ENCODE measurements around the gene DLST.

DLST gene

DNA sequence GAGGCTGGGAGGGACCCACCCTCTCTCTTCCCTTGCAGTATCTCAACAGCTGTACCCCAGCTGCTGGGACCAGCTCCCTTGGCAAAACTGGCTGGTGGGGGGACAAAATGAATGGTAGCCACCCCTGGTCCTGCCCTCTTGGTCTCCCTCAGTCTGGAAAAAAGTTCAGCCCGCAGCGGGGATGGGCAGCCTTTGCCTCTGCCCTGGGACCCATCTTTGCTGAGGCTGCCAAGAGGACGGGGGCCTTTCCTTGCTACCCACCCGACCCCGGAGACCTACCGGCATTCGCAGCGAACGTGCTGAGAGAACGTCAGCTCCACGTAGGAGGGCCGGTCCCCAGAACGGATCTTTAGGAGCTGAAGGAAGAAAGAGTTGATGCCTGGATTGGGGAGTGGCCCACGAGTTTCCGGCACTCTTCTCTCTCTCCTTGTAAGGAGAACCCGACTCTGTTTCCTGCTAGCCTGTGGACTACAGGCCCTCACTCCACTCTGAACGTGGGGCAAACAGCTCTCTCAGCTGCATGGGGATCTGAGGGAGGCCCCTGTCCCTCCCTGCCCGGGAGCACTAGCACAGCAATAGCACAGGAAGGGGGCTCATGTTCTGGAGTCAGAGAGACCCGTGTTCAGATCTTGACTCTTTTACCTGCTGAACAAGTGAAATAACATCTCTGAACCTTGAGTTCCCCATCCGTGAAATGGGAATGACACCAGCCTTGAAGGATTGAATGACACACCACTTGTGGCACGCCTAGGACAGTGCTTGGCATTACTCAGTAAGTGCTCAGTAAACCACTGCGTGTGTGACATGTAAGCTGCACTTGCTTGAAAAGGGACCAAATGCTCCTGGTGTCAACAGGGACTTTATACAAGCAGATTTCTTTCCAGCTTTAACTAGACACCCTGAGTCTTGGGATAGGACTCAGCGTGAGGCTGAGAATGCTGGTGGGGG lies 66.8 kb downstream of the DLST start:
- Histone ChIP-seq H4K91ac (ENCODE audit: low read depth, low read length) (no peak overlapping the region), H3K79me2 (ENCODE audit: control insufficient read depth, insufficient read depth, low read length, poor library complexity) (no peaks in the 10 kb centered on the region)

DNA sequence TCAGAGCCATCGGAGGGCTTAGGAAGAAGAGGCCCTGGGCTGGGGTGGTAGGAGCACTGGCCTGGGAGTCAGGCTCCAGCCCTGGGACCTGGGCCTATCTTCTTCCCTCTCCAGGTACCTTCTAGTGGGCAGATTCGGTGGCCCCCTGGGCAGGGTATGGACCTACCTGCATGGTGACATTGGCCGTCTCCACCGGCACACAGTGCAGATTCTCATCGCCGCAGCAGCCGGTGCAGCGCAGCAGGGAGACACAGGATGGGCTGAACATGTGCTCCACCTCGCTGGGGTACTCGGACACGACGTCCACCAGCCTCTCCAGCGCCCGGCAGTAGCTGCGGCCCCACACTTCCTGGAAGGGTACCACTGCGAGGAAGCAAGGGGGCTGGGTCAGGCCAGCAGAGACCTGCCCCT lies 67.5 kb downstream of the DLST start:
- WGBS (ENCODE audit: extremely low coverage, insufficient coverage, insufficient read length): no CpG with 5 or more reads among the region's 16 CpGs
- H3K27me3 ChIP-seq (ENCODE audit: insufficient read depth, low read length): no peaks in the 10 kb centered on the region
- H4K12ac ChIP-seq (ENCODE audit: low read depth, low read length): peak overlapping the region; percentile 24
- H3K18ac ChIP-seq (ENCODE audit: low read length): no peak overlapping the region
- no peak overlapping the region for H2BK5ac ChIP-seq (ENCODE audit: low read depth, low read length, poor library complexity)
- H3K79me2 ChIP-seq (ENCODE audit: control insufficient read depth, insufficient read depth, low read length, poor library complexity): peaks cover 4% of the 10 kb centered on the region
- H3K4me2 ChIP-seq (ENCODE audit: low read length): no peak overlapping the region
- no peak overlapping the region for H2BK120ac ChIP-seq (ENCODE audit: insufficient read depth, low read length, poor library complexity)
- peaks cover 12% of the 10 kb centered on the region for H3K79me1 ChIP-seq (ENCODE audit: low read length)
- no peak overlapping the region for H3K4ac ChIP-seq (ENCODE audit: low read depth, low read length)
- no peak overlapping the region for H2AFZ ChIP-seq (ENCODE audit: insufficient read depth, low read length, poor library complexity)
- H3K4me1 ChIP-seq (ENCODE audit: control insufficient read depth in 1 of 2, insufficient read depth in 2 of 2, low read length in 2 of 2): peaks cover 1 to 2% of the 10 kb centered on the region in 2 experiments
- no peak overlapping the region for H3K14ac ChIP-seq (ENCODE audit: low read length)
- DNase-seq: no peak
- H3K9ac ChIP-seq (ENCODE audit: low read length): no peak overlapping the region
- H3K36me3 ChIP-seq (ENCODE audit: control insufficient read depth in 1 of 2, insufficient read depth in 2 of 2, low read length in 2 of 2): peaks cover 37 to 49% of the 10 kb centered on the region in 2 experiments
- H2BK12ac ChIP-seq (ENCODE audit: low read length): no peak overlapping the region
- H3K4me3 ChIP-seq (ENCODE audit: low read depth, low read length): no peak overlapping the region
- no peaks in the 10 kb centered on the region for H3K9me3 ChIP-seq (ENCODE audit: insufficient read depth, low read depth, low read length)
- H2AK5ac ChIP-seq (ENCODE audit: low read length): no peak overlapping the region
- H3K27ac ChIP-seq (ENCODE audit: low read depth, low read length): no peak overlapping the region
- no peak overlapping the region for H4K8ac ChIP-seq (ENCODE audit: low read depth, low read length)
- no peak overlapping the region for H4K91ac ChIP-seq (ENCODE audit: low read depth, low read length)
- no peak overlapping the region for H3K23ac ChIP-seq (ENCODE audit: low read length)

More for the DNA sequence above, 66.8 kb downstream of the DLST start:
- Histone ChIP-seq H3K23ac (ENCODE audit: low read length) (no peak overlapping the region), H3K27me3 (ENCODE audit: insufficient read depth, low read length) (no peaks in the 10 kb centered on the region), H3K9me3 (ENCODE audit: insufficient read depth, low read depth, low read length) (no peaks in the 10 kb centered on the region), H2AFZ (ENCODE audit: insufficient read depth, low read length, poor library complexity) (no peak overlapping the region), H3K18ac (ENCODE audit: low read length) (no peak overlapping the region), H3K79me1 (ENCODE audit: low read length) (peaks cover 8% of the 10 kb centered on the region), H2BK12ac (ENCODE audit: low read length) (no peak overlapping the region), H3K4me1 (ENCODE audit: control insufficient read depth in 1 of 2, insufficient read depth in 2 of 2, low read length in 2 of 2) (no peaks in the 10 kb centered on the region), H4K8ac (ENCODE audit: low read depth, low read length) (no peak overlapping the region), H2BK5ac (ENCODE audit: low read depth, low read length, poor library complexity) (no peak overlapping the region), H3K27ac (ENCODE audit: low read depth, low read length) (no peak overlapping the region), H3K4me2 (ENCODE audit: low read length) (no peak overlapping the region), H3K9ac (ENCODE audit: low read length) (no peak overlapping the region), H2AK5ac (ENCODE audit: low read length) (no peak overlapping the region), H3K14ac (ENCODE audit: low read length) (no peak overlapping the region), H4K12ac (ENCODE audit: low read depth, low read length) (no peak overlapping the region), H3K36me3 (ENCODE audit: control insufficient read depth in 1 of 2, insufficient read depth in 2 of 2, low read length in 2 of 2) (peaks cover 30 to 46% of the 10 kb centered on the region in 2 experiments), H2BK120ac (ENCODE audit: insufficient read depth, low read length, poor library complexity) (no peak overlapping the region), H3K4ac (ENCODE audit: low read depth, low read length) (no peak overlapping the region), H3K4me3 (ENCODE audit: low read depth, low read length) (no peak overlapping the region)
- WGBS (ENCODE audit: extremely low coverage, insufficient coverage, insufficient read length): no CpG with 5 or more reads among the region's 23 CpGs
- peak in 1 of 2 donors; percentile 40 for DNase-seq

GRCh38 chr14:74949859-74950573 lies 68.3 kb downstream of the DLST start:
- no peak overlapping the region for H3K14ac ChIP-seq (ENCODE audit: low read length)
- no peak overlapping the region for H2BK120ac ChIP-seq (ENCODE audit: insufficient read depth, low read length, poor library complexity)
- no peak overlapping the region for H2AK5ac ChIP-seq (ENCODE audit: low read length)
- H2AFZ ChIP-seq (ENCODE audit: insufficient read depth, low read length, poor library complexity): no peak overlapping the region
- H4K91ac ChIP-seq (ENCODE audit: low read depth, low read length): no peak overlapping the region
- no peak for DNase-seq
- no peaks in the 10 kb centered on the region for H3K27me3 ChIP-seq (ENCODE audit: insufficient read depth, low read length)
- no peak overlapping the region for H3K27ac ChIP-seq (ENCODE audit: low read depth, low read length)
- H3K79me2 ChIP-seq (ENCODE audit: control insufficient read depth, insufficient read depth, low read length, poor library complexity): peaks cover 7% of the 10 kb centered on the region
- peaks cover 7 to 10% of the 10 kb centered on the region in 2 experiments for H3K4me1 ChIP-seq (ENCODE audit: control insufficient read depth in 1 of 2, insufficient read depth in 2 of 2, low read length in 2 of 2)
- H3K4me2 ChIP-seq (ENCODE audit: low read length): no peak overlapping the region
- no peak overlapping the region for H3K4me3 ChIP-seq (ENCODE audit: low read depth, low read length)
- H3K4ac ChIP-seq (ENCODE audit: low read depth, low read length): no peak overlapping the region
- no peak overlapping the region for H3K23ac ChIP-seq (ENCODE audit: low read length)
- peaks cover 38 to 49% of the 10 kb centered on the region in 2 experiments for H3K36me3 ChIP-seq (ENCODE audit: control insufficient read depth in 1 of 2, insufficient read depth in 2 of 2, low read length in 2 of 2)
- H2BK12ac ChIP-seq (ENCODE audit: low read length): no peak overlapping the region
- H3K79me1 ChIP-seq (ENCODE audit: low read length): peaks cover 19% of the 10 kb centered on the region
- H2BK5ac ChIP-seq (ENCODE audit: low read depth, low read length, poor library complexity): no peak overlapping the region
- no peak overlapping the region for H3K18ac ChIP-seq (ENCODE audit: low read length)
- WGBS (ENCODE audit: extremely low coverage, insufficient coverage, insufficient read length): no CpG with 5 or more reads among the region's 17 CpGs
- peak overlapping the region; percentile 12 for H4K8ac ChIP-seq (ENCODE audit: low read depth, low read length)
- H4K12ac ChIP-seq (ENCODE audit: low read depth, low read length): no peak overlapping the region
- no peak overlapping the region for H3K9ac ChIP-seq (ENCODE audit: low read length)
- no peaks in the 10 kb centered on the region for H3K9me3 ChIP-seq (ENCODE audit: insufficient read depth, low read depth, low read length)

DNA sequence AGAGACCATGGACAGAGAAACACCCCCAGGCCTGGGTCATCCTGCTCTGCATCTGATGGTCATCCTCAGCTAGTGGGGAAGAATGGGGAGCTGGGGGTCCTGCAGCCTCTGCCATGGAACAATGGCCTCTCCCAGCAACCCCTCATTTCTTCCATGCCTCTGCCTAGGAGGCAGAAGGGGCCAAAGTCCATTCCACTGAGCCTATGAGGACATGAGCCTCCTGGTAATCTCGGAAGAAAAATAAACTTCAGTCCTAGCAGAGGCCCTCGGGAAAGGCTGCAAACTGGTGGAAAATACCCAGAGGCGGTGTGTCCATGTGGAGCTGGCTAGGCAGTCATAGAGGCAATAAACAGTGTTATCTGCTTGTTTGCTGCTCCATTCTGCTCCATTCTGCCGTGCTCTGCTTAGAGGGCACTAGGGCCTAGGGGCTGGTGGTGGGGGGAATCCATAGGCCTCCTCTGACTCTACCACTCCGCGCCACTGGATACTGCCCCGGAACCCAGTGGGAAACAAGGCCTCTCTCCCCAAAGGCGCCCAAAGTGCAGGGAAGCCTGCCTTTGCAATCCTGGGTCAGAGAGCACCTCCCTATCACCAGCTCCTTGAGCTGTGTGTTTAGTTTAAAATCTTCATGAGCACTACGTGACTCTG lies 69.2 kb downstream of the DLST start:
- H3K9me3 ChIP-seq (ENCODE audit: insufficient read depth, low read depth, low read length): no peaks in the 10 kb centered on the region
- H3K27me3 ChIP-seq (ENCODE audit: insufficient read depth, low read length): no peaks in the 10 kb centered on the region
- peaks cover 38 to 48% of the 10 kb centered on the region in 2 experiments for H3K36me3 ChIP-seq (ENCODE audit: control insufficient read depth in 1 of 2, insufficient read depth in 2 of 2, low read length in 2 of 2)
- H3K23ac ChIP-seq (ENCODE audit: low read length): no peak overlapping the region
- no peak overlapping the region for H4K8ac ChIP-seq (ENCODE audit: low read depth, low read length)
- H3K4me1 ChIP-seq (ENCODE audit: control insufficient read depth in 1 of 2, insufficient read depth in 2 of 2, low read length in 2 of 2): peaks cover 13 to 16% of the 10 kb centered on the region in 2 experiments
- H4K91ac ChIP-seq (ENCODE audit: low read depth, low read length): no peak overlapping the region
- WGBS (ENCODE audit: extremely low coverage, insufficient coverage, insufficient read length): no CpG with 5 or more reads among the region's 9 CpGs
- H3K4ac ChIP-seq (ENCODE audit: low read depth, low read length): no peak overlapping the region
- H3K9ac ChIP-seq (ENCODE audit: low read length): no peak overlapping the region
- H2BK12ac ChIP-seq (ENCODE audit: low read length): no peak overlapping the region
- no peak overlapping the region for H2BK120ac ChIP-seq (ENCODE audit: insufficient read depth, low read length, poor library complexity)
- H3K4me3 ChIP-seq (ENCODE audit: low read depth, low read length): no peak overlapping the region
- no peak for DNase-seq
- no peak overlapping the region for H2AK5ac ChIP-seq (ENCODE audit: low read length)
- no peak overlapping the region for H2BK5ac ChIP-seq (ENCODE audit: low read depth, low read length, poor library complexity)
- peak overlapping the region; percentile 12 for H3K4me2 ChIP-seq (ENCODE audit: low read length)
- peaks cover 11% of the 10 kb centered on the region for H3K79me2 ChIP-seq (ENCODE audit: control insufficient read depth, insufficient read depth, low read length, poor library complexity)
- H4K12ac ChIP-seq (ENCODE audit: low read depth, low read length): no peak overlapping the region
- peaks cover 27% of the 10 kb centered on the region for H3K79me1 ChIP-seq (ENCODE audit: low read length)
- no peak overlapping the region for H3K18ac ChIP-seq (ENCODE audit: low read length)
- H3K14ac ChIP-seq (ENCODE audit: low read length): no peak overlapping the region
- H3K27ac ChIP-seq (ENCODE audit: low read depth, low read length): peak overlapping the region; percentile 33
- no peak overlapping the region for H2AFZ ChIP-seq (ENCODE audit: insufficient read depth, low read length, poor library complexity)
